Measurements from ENCODE around the gene ADGRG6.
A peak's percentile ranks its signal among the peaks of the same experiment; 100 is the strongest.

The ADGRG6 gene

GRCh38 chr6:142476452-142476851 is 174.6 kb downstream of the ADGRG6 start:
- H3K4me3 ChIP-seq (ENCODE audit: low read length) = no peak overlapping the region
- TF ChIP-seq CTCF (conservative IDR thresholded peaks at IDR 0.05; ENCODE audit: low read length) = no peak
- DNase-seq (ENCODE audit: low read depth) = no peak

DNA sequence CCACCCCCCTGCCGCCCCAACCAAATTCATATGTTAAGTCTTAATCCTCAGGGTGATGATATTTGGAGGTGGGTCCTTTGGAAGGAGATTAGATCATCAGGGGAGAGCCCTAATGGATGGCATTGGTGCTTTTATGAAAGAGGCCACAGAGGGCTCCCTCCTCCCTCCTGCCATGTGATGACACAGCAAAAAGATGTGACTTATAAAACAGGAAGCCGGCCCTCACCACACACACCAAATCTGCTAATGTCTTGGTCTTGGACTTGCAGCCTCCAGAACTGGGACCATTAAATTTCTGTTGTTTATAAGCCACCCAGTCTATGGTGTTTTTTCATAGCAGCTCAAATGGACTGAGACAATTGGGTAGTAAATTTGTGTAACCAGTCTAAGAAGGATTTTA is 176.3 kb downstream of the ADGRG6 start:
- no peak; the same call in 1 of the 2 replicates for TF ChIP-seq CTCF (conservative IDR thresholded peaks at IDR 0.05; ENCODE audit: low read length)
- H3K4me3 ChIP-seq (ENCODE audit: low read length) = no peak overlapping the region
- DNase-seq (ENCODE audit: low read depth) = peak; percentile 45

DNA sequence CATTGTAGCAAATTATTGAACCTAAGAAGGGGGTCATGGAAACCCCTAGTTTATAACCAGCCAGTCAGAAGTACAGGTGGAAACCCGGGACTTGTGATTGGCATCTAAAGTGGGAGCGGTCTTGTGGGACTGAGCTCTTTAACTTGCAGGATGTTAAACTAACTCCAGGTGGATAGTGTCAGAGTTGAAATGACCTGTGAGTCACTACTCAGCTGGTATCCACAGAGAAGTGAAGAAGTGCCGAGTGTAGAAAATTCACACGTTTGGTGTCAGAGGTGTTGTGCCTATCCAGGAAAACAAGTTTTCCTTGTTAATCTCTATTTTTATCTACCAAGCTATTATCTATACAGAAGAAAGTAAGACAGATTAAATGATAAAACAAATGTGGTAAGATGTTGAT is 179.7 kb downstream of the ADGRG6 start:
- TF ChIP-seq CTCF (conservative IDR thresholded peaks at IDR 0.05; ENCODE audit: low read length) = no peak
- no peak overlapping the region for H3K4me3 ChIP-seq (ENCODE audit: low read length)
- no peak for DNase-seq (ENCODE audit: low read depth)

- H3K4me3 ChIP-seq (ENCODE audit: low read length) = no peak overlapping the region
- DNase-seq (ENCODE audit: low read depth) = no peak
- TF ChIP-seq CTCF (conservative IDR thresholded peaks at IDR 0.05; ENCODE audit: low read length) = no peak
Measured at GRCh38 chr6:142482249-142482648, 180.4 kb downstream of the ADGRG6 start.

- TF ChIP-seq CTCF (conservative IDR thresholded peaks at IDR 0.05; ENCODE audit: low read length) = no peak
- DNase-seq (ENCODE audit: low read depth) = peak; percentile 9
- no peak overlapping the region for H3K4me3 ChIP-seq (ENCODE audit: low read length)
Measured at GRCh38 chr6:142482974-142483373, 181.2 kb downstream of the ADGRG6 start.

- DNase-seq (ENCODE audit: low read depth) = peak; percentile 40
- H3K4me3 ChIP-seq (ENCODE audit: low read length) = no peak overlapping the region
- no peak for TF ChIP-seq CTCF (conservative IDR thresholded peaks at IDR 0.05; ENCODE audit: low read length)
Measured at GRCh38 chr6:142485256-142485655, 183.4 kb downstream of the ADGRG6 start.

GRCh38 chr6:142489722-142490610 is 188.2 kb downstream of the ADGRG6 start:
- peak; percentile 56 for DNase-seq (ENCODE audit: low read depth)
- no peak for TF ChIP-seq CTCF (conservative IDR thresholded peaks at IDR 0.05; ENCODE audit: low read length)
- H3K4me3 ChIP-seq (ENCODE audit: low read length) = no peak overlapping the region

All from AG10803 (cell line).